HAP-1 (cell line): ENCODE data around the gene GFOD1.

Experiments
- DNase-seq, 2 experiments: peaks; one replicate each; pipeline ENCODE4 v3.0.0-alpha.2; 2016 to 2020; ENCODE audit warnings: low spot score in 2 of 2
- H3K27me3 ChIP-seq: fragments of 250-450 bp; sonication (Bioruptor Pico); 2 replicates; pipeline ENCODE4 v1.5.1; 2020; ENCODE audit warnings: low read depth, mild to moderate bottlenecking, moderate library complexity
- H3K36me3 ChIP-seq: fragments of 250-450 bp; sonication (Bioruptor Pico); replicated peaks from 2 replicates; pipeline ENCODE4 v1.5.1; 2020; ENCODE audit warnings: mild to moderate bottlenecking
- H3K4me1 ChIP-seq: fragments of 250-450 bp; sonication (Bioruptor Pico); 2 replicates; pipeline ENCODE4 v1.5.1; 2020; ENCODE audit warnings: mild to moderate bottlenecking
- H3K4me3 ChIP-seq: fragments of 250-450 bp; sonication (Bioruptor Pico); 2 replicates; pipeline ENCODE4 v1.5.1; 2020; ENCODE audit warnings: mild to moderate bottlenecking, moderate library complexity
- H3K9me3 ChIP-seq: fragments of 250-450 bp; sonication (Bioruptor Pico); 2 replicates; pipeline ENCODE4 v1.5.1; 2020; ENCODE audit warnings: mild to moderate bottlenecking, moderate library complexity
- in situ Hi-C: fragments of 300-500 bp; cut with MboI; formaldehyde crosslinking; loops from 3 replicates; pipeline ENCODE4 v1.14.3; 2020; ENCODE audit warnings: low sequenced_read_pairs, inconsistent platforms, mixed read lengths

Gene GFOD1

GRCh38 chr6:13431059-13431656, 56.2 kb downstream of the GFOD1 start:
- no peaks in the 10 kb centered on the region for H3K36me3 ChIP-seq
- no peak for DNase-seq
- H3K4me3 ChIP-seq, result no peak overlapping the region
- H3K27me3 ChIP-seq, result no peaks in the 10 kb centered on the region
- no peaks in the 10 kb centered on the region for H3K9me3 ChIP-seq
- in situ Hi-C loops, result no loop called here
- no peaks in the 10 kb centered on the region for H3K4me1 ChIP-seq

GRCh38 chr6:13429406-13429753, 58.0 kb downstream of the GFOD1 start:
- H3K27me3 ChIP-seq, result no peaks in the 10 kb centered on the region
- H3K36me3 ChIP-seq, result no peaks in the 10 kb centered on the region
- DNase-seq, result no peak
- no peaks in the 10 kb centered on the region for H3K4me1 ChIP-seq
- in situ Hi-C loops, result no loop called here
- H3K9me3 ChIP-seq, result no peaks in the 10 kb centered on the region
- no peak overlapping the region for H3K4me3 ChIP-seq

GRCh38 chr6:13428583-13429405, 58.6 kb downstream of the GFOD1 start:
- no peak overlapping the region for H3K4me3 ChIP-seq
- H3K36me3 ChIP-seq, result no peaks in the 10 kb centered on the region
- H3K9me3 ChIP-seq, result no peaks in the 10 kb centered on the region
- H3K4me1 ChIP-seq, result no peaks in the 10 kb centered on the region
- DNase-seq, result no peak
- H3K27me3 ChIP-seq, result no peaks in the 10 kb centered on the region
- in situ Hi-C loops, result no loop called here

- no peaks in the 10 kb centered on the region for H3K4me1 ChIP-seq
- in situ Hi-C loops, result no loop called here
- H3K4me3 ChIP-seq, result no peak overlapping the region
- no peaks in the 10 kb centered on the region for H3K9me3 ChIP-seq
- H3K36me3 ChIP-seq, result no peaks in the 10 kb centered on the region
- DNase-seq, result no peak
- H3K27me3 ChIP-seq, result no peaks in the 10 kb centered on the region
Observed at GRCh38 chr6:13427801-13428582, 59.4 kb downstream of the GFOD1 start.

GRCh38 chr6:13427316-13427715, 60.1 kb downstream of the GFOD1 start:
- in situ Hi-C loops, result no loop called here
- H3K4me1 ChIP-seq, result no peaks in the 10 kb centered on the region
- H3K9me3 ChIP-seq, result no peaks in the 10 kb centered on the region
- no peak overlapping the region for H3K4me3 ChIP-seq
- no peaks in the 10 kb centered on the region for H3K27me3 ChIP-seq
- DNase-seq, result no peak
- H3K36me3 ChIP-seq, result no peaks in the 10 kb centered on the region

GRCh38 chr6:13425943-13426931, 61.2 kb downstream of the GFOD1 start:
- no peaks in the 10 kb centered on the region for H3K27me3 ChIP-seq
- no peak for DNase-seq
- no peaks in the 10 kb centered on the region for H3K4me1 ChIP-seq
- in situ Hi-C loops, result no loop called here
- no peaks in the 10 kb centered on the region for H3K36me3 ChIP-seq
- no peaks in the 10 kb centered on the region for H3K9me3 ChIP-seq
- no peak overlapping the region for H3K4me3 ChIP-seq

GRCh38 chr6:13425270-13425873, 62.0 kb downstream of the GFOD1 start:
- Histone ChIP-seq H3K27me3 (no peaks in the 10 kb centered on the region), H3K9me3 (no peaks in the 10 kb centered on the region), H3K4me1 (no peaks in the 10 kb centered on the region), H3K36me3 (no peaks in the 10 kb centered on the region), H3K4me3 (no peak overlapping the region)
- DNase-seq, result no peak
- in situ Hi-C loops, result no loop called here

- no peaks in the 10 kb centered on the region for H3K36me3 ChIP-seq
- H3K4me3 ChIP-seq, result no peak overlapping the region
- H3K4me1 ChIP-seq, result no peaks in the 10 kb centered on the region
- no peaks in the 10 kb centered on the region for H3K9me3 ChIP-seq
- in situ Hi-C loops, result no loop called here
- no peak for DNase-seq
- H3K27me3 ChIP-seq, result no peaks in the 10 kb centered on the region
Observed at GRCh38 chr6:13423252-13423651, 64.1 kb downstream of the GFOD1 start.

- H3K27me3 ChIP-seq, result no peaks in the 10 kb centered on the region
- H3K36me3 ChIP-seq, result no peaks in the 10 kb centered on the region
- in situ Hi-C loops, result no loop called here
- H3K9me3 ChIP-seq, result no peaks in the 10 kb centered on the region
- no peak for DNase-seq
- no peaks in the 10 kb centered on the region for H3K4me1 ChIP-seq
- no peak overlapping the region for H3K4me3 ChIP-seq
Observed at GRCh38 chr6:13422681-13423221, 64.6 kb downstream of the GFOD1 start.

GRCh38 chr6:13421425-13422059, 65.9 kb downstream of the GFOD1 start:
- DNase-seq, result no peak
- no peaks in the 10 kb centered on the region for H3K27me3 ChIP-seq

GRCh38 chr6:13420269-13420668, 67.1 kb downstream of the GFOD1 start:
- in situ Hi-C loops, result no loop called here
- H3K27me3 ChIP-seq, result no peaks in the 10 kb centered on the region
- DNase-seq, result no peak
- no peaks in the 10 kb centered on the region; the same call in 1 of the 2 replicates for H3K9me3 ChIP-seq
- no peaks in the 10 kb centered on the region for H3K4me1 ChIP-seq
- no peak overlapping the region for H3K4me3 ChIP-seq
- no peaks in the 10 kb centered on the region for H3K36me3 ChIP-seq

More at GRCh38 chr6:13421425-13422059, 65.9 kb downstream of the GFOD1 start:
- H3K4me3 ChIP-seq, result no peak overlapping the region
- in situ Hi-C loops, result no loop called here
- no peaks in the 10 kb centered on the region for H3K9me3 ChIP-seq
- no peaks in the 10 kb centered on the region for H3K4me1 ChIP-seq
- no peaks in the 10 kb centered on the region for H3K36me3 ChIP-seq

GRCh38 chr6:13419422-13420195, 67.8 kb downstream of the GFOD1 start:
- H3K27me3 ChIP-seq, result no peaks in the 10 kb centered on the region
- H3K9me3 ChIP-seq, result no peaks in the 10 kb centered on the region; the same call in 1 of the 2 replicates
- no peak overlapping the region for H3K4me3 ChIP-seq
- no peak for DNase-seq
- H3K36me3 ChIP-seq, result no peaks in the 10 kb centered on the region
- H3K4me1 ChIP-seq, result no peaks in the 10 kb centered on the region
- in situ Hi-C loops, result no loop called here
